ENCODE results near the gene PRDX6.

GRCh38 chr1:173479649-173480048 is 2.5 kb downstream of the PRDX6 start:
- TF ChIP-seq CTCF (IDR thresholded peaks at IDR 0.05) (no peak), POLR2A (IDR thresholded peaks at IDR 0.05) (no peak), EP300 (IDR thresholded peaks at IDR 0.05) (no peak), POLR2AphosphoS5 (IDR thresholded peaks at IDR 0.05) (no peak)

Measured in upper lobe of left lung (tissue), 4 donors.